HG02870 (cell line): Measurements from ENCODE around the gene PHACTR1.

Experiments
- ATAC-seq: cut with Tn5 transposase; IDR thresholded peaks from one replicate; pipeline ENCODE4 v1.9.1; 2021; ENCODE audit warnings: mild to moderate bottlenecking, moderate library complexity; ENCODE audit not compliant: unreplicated experiment

The PHACTR1 gene

DNA sequence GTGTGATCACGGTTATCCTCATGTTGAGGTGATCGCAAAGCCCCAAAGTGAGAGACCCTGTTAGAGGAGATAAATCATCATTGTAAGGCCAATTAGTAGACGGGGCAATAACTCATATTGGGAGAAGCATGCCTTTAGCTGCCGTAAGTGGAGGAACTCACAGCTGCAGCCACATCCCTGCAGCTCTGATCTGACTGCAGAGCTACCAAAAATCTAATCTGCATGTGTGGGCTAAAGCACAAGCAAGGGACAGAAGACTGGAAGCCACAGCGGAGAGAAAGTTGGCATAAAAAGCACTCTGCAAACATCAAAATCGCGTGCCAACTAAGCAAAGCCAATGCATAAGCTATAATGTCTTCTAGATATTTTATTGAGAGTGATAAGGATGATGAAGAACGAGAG, 532.0 kb downstream of the PHACTR1 start:
- no peak for ATAC-seq

DNA sequence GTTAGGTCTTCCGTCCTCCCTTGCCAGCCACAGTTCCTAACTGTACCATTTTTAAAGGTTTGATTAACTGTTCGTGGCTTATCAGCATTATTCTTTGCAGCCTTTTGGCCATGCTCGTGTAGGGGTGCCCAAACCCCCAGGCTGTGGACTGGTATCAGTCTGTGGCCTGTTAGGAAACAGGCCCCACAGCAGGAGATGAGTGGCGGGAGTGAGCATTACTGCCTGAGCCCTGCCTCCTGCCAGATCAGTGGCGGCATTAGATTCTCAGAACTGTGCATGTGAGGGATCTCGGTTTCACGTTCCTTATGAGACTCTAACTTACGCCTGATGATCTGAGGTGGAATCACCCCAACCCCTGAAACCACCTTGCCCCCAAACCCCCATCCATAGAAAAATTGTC, 532.4 kb downstream of the PHACTR1 start:
- no peak for ATAC-seq

DNA sequence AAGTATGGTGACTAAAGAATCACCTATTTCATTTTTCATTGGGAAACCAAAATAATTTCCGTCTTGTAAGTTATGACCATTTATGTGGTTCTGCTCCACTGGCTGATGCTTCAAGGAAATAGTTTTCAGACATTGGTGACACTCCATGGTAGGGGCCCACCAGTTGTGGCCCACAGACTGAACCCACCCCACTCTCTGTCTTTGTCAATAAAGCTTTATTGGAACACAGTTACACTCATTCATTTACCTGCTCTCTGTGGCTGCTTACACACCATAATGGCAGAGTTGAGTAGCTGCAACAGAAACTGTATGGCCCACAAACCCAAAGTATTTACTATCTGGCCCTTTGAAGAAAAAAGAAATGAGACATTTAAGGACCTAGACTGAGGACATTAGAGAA, 533.2 kb downstream of the PHACTR1 start:
- no peak for ATAC-seq

DNA sequence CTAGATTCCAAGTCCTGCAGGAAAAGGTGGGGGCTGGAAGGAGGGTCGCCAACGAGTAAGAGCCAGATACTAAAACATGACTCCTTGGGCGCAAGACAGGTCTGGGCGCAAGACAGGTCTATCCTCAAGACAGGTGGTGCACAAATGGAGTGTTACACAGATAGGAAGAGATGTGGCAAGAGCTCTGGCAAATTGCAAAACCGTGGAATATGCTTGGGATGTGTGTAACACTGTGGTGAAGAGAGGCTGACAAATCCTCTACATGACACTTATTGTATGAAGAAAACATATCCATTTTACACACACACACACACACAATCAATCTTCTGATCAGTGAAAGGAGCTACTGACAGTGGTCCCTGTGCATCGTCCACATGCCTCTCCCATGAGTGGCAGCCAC, 534.1 kb downstream of the PHACTR1 start:
- ATAC-seq, result no peak

DNA sequence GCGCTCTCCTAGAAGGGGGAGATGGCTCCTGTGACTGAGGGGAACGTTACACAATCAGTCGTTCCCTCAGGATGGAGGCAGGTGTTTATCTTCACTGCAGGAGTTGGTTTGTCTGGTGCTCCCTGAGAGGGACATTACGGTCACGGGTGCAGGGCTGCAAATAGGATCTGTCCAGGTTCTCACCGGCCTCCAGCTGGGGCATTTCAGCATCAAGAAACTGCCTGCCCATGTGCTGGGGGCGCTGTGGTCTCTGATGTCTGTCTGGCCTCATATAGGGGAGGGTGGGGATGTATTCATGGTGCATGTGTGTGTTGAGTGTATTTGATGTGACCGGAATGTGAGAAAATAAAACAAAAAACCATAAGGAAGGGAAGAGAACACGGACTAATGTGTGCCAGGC, 534.7 kb downstream of the PHACTR1 start:
- no peak for ATAC-seq

DNA sequence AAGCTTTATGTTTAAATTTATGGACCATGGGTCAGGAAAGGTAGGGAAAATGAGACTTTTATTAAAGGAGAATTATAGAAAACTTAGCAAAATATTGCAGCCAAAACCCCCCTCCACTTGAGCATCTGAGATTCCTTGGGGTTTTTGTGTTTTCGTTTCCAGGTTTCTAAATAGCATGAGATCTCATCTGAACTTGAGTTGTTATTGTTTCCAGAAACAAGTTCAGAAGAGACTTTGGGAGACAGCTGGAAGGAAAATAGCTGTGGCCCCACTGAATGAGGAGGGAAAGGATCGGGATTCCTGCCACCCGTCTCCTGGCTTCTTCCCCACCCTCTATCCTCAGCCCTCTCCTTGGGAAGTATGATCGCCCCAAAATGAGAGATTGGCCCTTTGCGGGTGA, 536.2 kb downstream of the PHACTR1 start:
- ATAC-seq, result no peak

DNA sequence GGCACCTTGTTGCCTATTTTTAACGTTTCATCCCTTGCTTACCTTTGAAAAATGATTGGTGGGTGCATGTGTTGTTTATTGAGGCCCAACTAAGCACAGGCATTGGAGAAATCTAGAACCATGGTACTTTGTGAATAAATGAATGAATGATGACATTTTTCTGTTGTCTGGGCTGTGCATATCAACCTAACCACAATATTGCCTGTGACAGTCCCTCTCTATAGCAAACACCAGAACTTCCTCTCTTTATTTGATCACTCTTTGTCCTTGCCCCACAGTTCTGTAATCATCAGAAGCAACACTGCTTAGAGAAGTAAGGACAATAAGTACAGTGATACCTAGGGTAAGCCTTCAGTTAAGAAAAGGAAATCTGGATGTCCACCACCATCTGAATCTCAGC, 536.7 kb downstream of the PHACTR1 start:
- ATAC-seq, result no peak

DNA sequence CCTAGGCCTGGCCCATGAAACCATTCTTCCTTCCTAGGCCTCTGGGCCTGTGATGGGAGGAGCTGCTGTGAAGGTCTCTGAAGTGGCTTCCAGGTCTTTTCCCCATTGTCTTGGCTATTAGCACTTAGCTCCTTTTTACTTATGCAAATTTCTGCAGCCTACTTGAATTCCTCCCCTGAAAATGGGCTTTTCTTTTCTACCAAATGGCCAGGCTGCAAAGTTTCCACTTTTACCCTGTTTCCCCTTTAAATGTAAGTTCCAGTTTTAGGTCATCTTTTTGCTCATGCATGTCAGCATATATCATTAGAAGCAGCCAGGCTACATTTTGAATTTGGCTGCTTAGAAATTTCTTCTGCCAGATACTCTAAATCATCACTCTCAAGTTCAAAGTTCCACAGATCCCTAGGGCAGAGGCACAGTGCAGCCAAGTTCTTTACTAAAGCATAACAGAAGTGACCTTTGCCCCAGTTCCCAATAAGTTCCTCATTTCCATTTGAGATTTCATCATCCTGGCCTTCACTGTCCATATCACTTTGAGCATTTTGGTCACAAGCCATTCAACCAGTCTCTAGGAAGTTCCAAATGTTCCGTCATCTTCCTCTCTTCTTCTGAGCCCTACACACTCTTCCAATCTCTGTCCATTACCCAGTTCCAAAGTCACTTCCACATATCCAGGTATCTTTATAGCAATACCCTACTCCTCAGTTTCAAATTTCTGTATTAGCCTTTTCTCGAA, 539.9 kb downstream of the PHACTR1 start:
- ATAC-seq, result no peak

DNA sequence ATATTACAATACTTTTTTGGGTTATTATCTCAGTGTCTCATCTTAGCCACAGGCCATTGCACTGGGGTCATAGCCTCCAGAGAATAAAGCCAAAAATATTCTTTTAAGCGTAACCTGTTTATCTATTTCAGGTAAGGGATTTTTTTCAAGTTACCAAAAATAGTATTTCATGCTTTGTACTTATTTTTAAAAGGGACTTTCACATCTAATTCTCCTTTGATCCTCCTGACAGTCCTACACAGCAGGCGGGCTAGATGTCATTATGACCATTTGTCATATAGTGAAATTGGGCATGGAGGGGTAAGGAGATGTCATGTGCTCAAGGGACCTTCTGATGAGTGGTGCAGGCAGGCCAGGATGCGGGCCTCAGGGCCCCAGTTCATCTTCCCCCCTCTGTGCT, 542.8 kb downstream of the PHACTR1 start:
- ATAC-seq, result peak; percentile 33

DNA sequence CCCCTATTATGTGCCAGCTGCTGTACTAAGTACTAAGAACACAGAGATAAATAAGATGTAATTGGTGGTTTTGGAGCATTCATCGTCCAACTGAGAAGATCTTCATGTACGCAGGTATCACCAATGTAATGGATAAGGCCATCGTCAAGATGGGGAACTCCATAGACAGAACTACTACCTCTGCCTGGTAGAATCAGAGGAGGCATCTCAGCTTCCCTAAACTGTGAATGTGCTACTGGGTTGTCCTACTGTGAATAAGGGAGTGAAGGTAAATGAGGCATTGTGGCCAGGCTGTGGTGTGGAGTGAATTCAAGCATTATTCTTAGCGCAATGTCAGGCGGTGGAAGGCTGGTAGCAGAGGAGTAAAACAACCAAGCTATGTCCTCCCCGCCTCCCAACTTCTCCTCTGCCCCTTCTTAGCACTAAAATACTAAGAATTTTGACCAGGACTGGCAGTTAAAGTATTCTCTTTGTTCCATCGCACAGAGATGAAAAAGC, 543.6 kb downstream of the PHACTR1 start:
- no peak for ATAC-seq

DNA sequence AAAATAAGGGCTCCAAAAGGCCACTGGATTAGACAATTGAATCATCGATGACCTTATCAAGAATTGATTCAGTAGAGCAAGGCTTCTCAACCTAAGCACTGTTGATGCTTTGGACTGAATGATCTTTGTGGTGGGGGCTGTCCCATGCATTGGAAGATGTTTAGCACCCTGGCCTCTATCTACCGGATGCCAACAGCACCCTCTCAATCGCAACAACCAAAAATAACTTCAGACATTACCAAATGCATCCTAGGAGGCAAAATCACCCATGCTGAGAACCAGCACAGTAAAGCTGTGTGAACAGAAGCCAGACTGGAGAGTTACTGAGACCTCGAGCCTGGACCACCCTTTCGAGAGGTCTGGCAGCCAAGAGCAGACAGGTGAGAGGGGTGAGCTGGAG, 544.3 kb downstream of the PHACTR1 start:
- no peak for ATAC-seq

DNA sequence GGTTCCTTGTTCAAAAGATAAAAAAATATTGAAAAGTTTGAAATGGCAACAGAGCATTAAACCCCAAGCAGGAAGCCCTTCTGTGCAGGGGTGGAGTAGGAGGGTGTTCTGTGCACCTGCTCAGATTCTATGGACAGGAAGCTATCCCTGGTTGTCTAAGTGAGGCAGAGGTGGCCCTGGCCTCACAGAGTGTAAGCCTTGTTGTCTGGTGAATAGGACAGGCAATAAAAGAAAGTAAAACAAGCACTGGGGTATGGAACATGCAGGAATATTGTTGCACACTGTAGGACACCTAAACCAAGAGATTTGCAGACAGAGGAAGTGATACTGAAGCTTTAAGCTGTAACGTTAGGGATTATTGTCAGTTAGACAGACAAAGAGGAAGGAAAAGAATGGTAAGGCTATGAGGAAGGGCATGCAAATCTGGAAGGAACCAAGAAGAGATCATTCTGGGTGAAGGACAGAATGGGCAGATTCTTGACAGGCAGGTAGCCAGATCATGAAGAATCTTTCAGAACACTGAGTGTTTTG, 545.0 kb downstream of the PHACTR1 start:
- peak; percentile 60 for ATAC-seq

DNA sequence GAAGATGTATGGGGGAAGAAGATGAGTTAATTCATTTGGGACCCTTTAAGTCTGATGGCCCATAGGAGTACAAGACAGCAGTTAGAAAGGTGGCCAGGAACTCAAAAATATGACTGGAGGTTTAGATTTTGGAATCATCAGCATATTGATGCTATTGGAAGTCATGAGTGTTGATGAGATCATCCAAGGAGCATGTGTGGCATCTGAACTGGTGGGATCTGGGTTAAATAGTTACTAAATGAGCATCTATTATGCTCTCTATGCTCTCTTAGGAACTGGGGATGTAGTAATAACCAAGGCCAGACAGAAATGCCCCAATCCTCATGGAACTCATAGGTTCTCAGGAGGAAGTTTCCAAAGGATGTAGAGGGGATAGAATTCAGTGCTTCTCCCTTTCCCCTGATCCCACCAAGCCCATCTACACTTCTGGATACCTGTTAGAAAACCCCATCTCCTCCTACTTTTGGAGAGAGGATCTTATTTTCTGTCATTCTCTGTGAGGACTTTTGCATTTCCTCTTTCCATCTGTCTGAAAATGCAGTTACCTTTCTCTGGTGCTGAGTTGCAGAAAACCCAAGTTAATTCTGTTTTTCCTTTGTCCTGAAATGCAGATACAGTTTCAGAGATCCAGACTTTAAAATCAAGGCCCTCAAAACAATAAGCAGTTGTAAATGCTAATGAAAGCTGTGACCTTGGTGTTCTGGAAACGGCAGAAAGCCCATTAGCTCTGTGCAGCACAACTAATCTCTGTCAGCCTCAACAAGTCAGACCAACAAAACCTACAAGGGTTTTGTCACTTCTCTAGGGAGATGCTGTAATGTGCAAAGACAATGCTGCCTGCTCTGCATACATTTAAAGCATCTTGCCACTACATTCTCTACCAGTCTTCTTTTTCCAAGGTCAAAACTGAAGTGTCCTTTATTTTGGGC, 546.0 kb downstream of the PHACTR1 start:
- no peak for ATAC-seq

DNA sequence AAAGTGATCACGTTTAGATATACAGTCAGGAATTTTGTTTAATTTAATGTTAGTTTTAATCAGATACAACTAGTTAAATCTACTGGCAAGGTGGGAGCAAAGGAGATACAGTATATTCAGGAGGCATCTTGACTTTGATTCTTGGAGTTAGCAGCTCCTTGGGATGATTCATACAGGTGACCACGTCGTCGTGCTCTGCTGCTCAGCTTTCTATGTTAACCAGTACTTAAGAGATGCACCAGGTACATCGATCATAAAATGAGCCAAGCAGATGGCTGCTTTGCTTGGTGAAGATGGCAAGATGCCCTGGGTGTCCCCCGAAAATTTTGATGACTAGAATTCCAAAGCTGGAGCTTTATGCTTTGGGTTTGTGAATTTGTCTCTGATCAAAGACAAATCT, 547.1 kb downstream of the PHACTR1 start:
- no peak for ATAC-seq

DNA sequence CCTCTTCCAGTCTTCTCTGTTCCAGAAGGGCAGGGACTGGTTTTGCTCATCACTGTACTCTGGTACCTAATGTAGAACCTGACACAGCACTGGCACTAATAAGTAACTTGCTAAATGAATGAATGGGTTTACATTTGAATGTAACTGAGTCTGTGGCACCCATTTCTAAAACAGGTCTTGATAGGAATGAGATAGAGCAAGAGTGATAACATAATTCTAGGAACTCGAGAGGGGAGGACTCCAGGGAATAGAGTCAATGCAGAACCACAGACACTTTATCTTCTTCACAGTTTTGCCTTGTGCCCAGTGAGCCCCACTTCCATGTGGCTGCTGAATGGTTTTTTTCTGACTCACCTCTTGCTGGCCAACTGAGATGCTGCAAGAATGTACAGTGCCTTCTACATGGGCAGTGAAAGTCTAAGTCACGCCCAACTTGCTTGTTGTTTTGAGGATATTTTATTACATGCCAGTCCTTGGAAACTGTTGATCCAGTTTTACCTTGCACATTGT, 550.6 kb downstream of the PHACTR1 start:
- no peak for ATAC-seq

DNA sequence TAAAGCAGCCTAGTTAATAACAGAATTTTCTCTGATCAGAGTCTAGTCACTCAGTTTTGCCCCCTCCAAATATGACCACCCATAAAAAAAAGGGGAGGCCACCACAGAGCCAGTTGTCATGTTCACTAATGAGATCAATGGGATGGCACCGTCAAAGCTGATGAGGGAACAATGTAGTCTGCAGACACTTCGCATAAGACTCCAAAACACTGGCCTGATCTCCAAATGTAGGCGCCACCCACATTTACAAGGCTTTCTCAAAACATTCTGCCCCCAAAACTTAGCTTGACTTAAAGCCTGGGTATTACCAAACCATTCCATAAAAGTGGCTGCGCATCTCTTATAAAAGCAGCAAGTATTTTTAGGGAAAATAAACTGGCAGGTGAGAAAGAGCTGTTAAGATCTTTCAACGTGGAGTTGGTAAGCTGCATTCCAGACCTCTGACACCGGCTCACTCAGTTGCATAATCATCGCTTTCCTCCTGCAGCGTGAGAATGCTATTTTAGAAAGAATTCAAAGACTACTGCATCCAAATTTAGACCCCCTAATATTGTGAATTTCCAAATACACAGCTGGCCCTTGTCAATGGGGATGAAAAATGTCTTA, 552.4 kb downstream of the PHACTR1 start:
- ATAC-seq, result no peak

DNA sequence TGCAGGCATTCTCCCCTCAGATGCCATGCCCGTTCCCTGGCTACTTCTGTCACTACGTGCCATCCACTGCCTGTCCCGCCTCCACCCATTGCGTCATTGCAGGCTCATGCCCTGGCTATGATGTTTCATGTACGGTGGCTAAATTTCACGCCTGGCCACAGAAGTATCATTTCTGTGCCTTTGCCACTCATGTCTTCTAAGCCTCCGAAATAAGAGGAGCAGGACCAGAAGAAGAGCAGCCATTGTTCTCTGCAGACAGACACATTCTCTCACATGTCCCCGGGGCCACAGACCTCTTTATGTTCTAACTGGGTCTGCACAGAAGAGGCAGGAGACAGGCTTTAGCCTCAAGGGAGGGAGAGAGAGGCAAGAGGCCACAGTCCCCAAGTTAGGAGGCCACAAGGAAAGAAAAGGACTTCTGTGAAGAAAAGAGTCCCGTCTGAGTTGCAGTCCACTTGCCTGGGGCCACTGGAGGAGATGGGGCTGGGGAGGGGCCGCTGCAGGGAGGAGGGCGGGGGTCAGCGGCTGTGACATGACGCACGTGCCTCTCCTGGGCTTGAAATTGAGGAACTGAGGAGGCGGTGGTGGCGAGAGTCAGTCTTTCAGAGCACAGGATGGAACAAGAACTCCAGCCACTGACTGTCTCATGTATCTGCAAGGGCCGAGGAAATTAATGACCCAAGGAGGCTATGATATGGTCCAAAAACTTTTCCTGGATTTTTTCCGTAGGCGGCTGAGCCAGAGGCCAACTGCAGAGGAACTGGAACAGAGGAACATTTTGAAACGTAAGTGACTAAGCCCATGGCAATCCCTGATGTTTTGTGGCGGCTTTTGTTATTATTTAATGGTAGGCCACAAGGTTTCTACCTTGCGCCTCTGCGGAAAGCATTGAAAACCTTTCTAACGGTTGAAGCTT, 555.8 kb downstream of the PHACTR1 start:
- ATAC-seq, result peak; percentile 61

DNA sequence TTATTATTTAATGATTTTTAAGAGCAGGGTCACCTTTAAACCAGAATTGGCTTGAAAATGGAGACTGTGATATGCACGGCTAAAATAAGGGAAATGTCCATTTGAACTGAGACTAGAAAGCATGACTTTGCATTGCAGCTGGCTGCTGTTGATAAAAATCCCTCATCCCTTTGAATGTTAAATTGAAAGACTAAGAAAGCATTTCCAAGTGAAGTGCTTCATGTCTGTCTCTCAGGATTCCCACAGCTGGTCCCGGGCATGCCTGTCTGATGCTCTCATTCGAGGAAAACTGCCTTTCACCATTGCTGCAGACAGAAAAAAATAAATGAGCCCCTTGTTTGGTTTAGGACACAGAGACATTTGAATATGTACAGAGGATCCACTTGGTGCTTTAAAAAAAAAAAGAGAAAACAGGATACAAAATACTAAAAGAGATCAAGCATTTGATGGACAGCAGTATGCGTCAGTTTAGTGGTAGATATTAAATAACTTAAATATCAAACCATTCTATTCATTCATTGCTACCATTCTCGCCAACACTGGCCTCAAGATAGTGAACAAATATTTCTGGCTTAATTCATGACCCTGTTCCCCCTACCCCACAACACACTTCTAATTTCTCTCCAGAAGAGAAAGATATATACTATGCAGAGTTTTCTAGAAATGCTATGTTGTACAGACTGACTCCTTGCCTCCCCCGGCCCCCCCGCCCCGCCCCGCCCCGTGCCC, 556.8 kb downstream of the PHACTR1 start:
- no peak for ATAC-seq

DNA sequence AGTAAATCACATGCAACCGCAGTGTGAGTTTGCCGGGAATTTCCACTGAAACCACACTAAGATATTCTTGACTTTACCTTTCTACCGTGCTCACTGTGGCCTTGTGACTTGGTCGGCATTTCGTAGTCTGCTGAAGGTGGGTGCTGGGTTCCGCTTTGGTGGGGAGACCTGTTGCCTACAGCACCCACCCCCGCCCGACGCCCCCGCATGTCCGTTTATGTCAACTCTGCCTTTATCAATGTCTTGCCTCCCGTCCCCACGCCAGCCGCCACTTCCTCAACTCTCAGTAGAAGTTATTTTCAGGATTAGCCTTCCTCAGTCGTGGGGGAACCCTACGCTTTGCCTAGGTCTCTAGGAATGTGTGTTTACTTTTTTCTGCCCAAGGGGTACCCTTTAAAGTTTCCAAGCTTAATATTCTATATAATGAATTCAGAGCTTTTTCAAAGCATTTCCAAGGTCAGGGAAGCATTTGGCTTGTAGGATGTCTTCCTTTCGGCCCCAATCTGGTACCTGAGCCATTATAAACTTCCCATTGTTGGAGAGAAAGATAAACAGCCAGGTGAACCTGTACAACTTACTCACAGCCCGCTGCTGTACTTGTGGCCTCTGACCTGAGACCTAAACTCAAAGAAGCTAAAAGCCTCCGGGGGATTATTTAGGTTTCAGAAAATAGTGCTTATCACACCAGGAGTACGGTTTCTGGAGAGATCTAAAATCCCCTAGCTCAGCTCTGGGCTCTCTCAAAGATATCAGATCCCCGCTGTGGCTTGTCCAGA, 557.6 kb downstream of the PHACTR1 start:
- peak; percentile 42 for ATAC-seq
